ENCODE measurements around the gene MAPK8IP3.
"Not testable (repeated sequence)": the region's sequence is repeated elsewhere in the genome, so short reads cannot be mapped to it uniquely, and the experiment has no call there.

MAPK8IP3 gene

DNA sequence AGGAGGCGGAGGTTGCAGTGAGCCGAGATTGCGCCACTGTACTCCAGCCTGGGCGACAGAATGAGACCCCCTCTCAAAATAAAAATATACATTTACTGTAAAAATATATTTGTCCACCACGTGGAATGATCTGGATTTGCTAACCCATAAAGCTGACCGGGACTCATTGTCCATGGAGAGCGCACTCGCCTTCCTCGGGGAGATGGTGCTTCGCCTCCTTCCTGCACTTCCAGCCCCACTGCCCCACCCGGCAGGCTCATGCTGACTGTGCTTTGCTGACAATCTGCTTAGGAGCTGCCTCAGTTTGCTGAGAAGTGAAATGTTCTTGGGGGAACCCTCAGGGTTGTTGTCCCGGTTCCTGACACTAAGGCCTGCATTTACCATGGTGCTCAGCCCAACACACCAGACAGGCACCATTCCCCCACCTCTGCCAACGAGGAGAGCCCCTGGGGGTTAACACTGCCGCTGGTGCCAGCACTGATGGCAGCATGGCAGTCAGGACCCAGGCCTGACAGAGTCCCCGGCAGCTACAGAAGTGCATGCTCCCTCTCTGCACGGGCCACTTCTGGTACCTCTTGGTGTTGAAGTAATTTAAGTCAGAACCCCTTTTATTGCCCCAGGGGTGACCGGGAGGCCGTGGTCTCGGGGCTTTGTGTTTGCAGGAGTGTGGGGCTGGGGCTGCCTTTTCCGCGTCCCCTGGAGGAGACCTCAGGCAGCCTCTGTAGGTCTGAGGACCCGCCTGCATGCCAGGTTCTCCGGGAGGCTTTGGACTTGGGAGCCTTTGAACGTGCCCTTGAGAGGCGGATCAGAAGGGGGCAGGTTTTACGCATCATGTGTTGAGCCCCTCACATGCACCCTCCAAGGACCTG is 79.2 kb downstream of the MAPK8IP3 start:
- in situ Hi-C loops (cut with MboI; ENCODE audit: low sequenced_read_pairs) = no loop called here

DNA sequence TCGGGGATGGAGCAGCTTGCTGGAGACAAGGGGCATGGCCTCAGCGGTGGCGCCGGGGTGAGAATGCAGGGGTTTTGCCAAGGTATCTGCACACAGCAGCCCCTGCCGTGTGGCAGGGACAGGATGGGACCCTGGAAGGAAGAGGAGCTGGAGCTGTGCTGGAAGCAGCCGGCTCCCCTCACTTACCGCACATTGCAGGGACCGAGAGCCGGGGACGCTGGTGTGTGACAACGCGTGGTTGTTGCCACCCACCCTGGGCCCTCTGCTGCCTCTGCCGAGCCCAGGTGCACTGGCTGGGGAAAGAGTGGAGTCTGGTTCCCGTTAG is 79.8 kb downstream of the MAPK8IP3 start:
- in situ Hi-C loops (cut with MboI; ENCODE audit: low sequenced_read_pairs) = no loop called here

DNA sequence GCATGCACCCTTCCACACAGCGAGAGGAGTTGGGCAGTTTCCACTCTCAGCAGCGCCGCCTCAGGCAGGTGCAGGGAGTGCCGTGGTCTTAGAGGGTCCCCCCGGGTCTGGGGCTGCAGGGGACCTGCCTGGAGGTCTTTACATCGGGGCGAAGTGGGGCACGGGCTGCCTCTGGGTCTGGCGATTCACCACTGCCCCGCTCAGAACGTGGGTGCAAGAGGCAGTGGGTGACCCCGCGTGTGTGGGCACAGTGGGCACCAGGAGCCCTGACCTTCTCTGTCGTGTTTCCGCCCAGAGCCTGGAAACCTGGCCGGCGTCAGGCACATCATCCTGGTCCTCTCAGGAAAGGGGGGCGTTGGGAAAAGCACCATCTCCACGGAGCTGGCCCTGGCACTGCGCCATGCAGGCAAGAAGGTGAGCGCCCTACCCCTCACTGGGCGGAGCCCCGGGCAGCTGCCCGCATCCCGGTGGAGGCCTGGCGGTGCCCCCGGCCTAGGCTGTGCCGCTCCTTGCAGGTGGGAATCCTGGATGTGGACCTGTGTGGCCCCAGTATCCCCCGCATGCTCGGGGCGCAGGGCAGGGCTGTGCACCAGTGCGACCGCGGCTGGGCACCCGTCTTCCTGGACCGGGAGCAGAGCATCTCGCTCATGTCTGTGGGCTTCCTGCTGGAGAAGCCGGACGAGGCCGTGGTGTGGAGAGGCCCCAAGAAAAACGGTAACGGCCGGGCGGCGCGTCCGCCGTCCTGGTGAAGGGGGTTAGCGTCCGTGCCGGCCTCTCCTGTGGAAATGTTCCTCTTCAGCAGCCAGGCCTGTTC is 80.5 kb downstream of the MAPK8IP3 start:
- in situ Hi-C loops (cut with MboI; ENCODE audit: low sequenced_read_pairs) = no loop called here

DNA sequence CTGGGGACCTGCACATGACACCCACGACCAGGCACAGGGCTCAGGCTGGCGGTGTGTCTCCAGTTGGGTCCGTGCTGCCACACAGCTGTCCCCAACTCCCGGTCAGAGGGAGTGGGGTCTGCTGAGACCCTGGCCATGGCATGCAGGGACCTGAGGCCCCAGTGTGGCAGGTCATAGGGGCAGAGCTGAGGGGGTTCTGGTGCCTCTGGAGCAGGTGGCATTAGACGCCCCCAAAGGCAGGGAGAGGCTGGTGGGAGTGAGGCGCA is 81.0 kb downstream of the MAPK8IP3 start:
- in situ Hi-C loops (cut with MboI; ENCODE audit: low sequenced_read_pairs) = no loop called here

DNA sequence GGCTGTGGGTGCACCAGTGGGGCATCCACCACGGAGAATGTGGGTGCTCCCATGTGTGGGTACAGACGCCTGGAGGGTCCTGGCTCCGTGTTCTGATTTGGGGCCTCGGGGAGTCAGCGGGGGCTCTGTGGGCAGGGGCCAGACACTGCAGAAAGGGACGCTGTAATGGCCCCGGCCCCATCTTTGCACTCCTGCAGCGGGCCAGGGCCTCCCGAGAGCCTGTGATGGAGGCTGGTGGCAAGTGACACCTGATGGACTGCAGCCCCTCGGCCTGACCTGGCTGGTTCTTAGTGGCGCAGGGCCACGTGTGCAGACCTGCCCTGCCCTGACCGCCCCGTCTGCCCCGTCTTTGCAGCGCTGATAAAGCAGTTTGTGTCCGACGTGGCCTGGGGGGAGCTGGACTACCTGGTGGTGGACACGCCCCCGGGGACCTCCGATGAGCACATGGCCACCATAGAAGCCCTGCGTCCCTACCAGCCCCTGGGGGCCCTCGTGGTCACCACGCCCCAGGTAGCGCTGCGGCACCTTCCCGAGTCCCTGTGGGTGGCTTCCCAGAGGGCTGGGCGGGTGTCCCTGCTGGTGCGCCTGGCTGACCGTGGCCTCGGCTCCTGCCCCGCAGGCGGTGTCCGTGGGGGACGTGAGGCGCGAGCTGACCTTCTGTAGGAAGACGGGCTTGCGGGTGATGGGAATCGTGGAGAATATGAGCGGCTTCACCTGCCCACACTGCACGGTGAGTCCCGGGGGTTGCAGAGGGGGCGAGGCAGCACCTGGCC is 81.5 kb downstream of the MAPK8IP3 start:
- in situ Hi-C loops (cut with MboI; ENCODE audit: low sequenced_read_pairs) = no loop called here

DNA sequence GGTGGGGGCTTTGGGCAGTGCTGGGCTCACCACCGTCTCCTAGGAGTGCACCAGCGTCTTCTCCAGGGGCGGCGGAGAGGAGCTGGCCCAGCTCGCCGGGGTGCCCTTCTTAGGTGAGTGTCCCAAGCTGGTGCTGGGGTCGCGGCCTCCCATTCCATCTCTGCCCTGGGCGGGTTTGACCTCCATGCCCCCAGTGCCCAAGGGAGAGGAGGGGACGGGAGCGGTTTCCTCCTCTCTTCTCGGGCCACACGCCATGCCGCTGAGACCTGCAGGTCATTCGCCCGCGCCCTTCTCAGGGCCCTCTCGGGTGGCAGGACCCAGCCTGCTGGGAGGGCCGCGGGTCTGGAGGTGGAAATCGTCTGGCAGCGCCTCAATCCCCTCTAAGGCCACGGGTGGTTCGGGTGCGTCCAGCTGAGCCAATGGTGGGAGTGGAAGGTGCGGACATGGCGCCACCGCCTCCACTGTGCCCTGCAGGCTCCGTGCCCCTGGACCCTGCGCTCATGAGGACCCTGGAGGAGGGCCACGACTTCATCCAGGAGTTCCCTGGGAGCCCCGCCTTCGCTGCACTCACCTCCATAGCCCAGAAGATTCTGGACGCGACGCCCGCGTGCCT is 82.2 kb downstream of the MAPK8IP3 start:
- in situ Hi-C loops (cut with MboI; ENCODE audit: low sequenced_read_pairs) = no loop called here

DNA sequence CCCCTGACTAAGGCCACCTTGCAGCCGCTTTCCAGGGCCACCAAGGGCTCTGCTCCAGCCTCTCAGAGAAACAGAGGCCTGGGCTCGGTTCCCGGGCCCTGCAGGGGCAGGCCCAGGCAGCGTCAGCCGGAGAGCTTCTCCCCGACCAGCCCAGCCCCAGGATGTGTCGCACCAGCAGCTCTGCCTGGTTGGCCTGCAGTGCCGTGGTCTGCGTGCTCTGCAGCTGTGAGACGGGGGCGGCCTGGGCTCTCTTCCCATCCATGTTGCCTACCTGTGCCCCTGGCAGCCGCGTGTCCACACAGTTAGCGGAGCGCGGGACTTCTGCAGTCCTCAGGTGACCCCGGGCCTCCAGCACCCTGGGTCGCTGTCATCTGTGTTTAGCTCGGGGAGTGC is 82.7 kb downstream of the MAPK8IP3 start:
- in situ Hi-C loops (cut with MboI; ENCODE audit: low sequenced_read_pairs) = no loop called here

DNA sequence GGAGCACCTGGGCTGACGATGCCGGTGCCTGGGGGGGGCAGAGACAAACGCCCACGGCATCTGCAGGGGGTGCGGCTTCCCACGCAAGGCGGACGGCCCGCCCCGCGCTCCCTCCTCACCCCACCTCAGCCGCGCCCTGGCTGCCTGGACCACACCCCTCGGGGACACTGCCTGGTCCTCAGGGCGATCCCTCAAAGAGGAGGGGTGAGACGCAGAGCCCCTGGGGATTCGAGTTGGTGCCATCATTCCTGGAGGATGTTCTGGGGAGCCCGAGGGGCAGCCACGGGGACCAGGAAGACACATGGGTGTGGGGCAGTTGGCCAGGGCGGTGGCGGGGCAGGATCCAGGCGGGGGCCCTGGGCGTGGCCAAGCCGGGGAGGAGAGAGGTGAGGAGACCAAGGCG is 83.6 kb downstream of the MAPK8IP3 start:
- in situ Hi-C loops (cut with MboI; ENCODE audit: low sequenced_read_pairs) = no loop called here

- in situ Hi-C loops (cut with MboI; ENCODE audit: low sequenced_read_pairs) = no loop called here
Measured at GRCh38 chr16:1790261-1790610, 84.2 kb downstream of the MAPK8IP3 start.

- in situ Hi-C loops (cut with MboI; ENCODE audit: low sequenced_read_pairs) = no loop called here
Measured at GRCh38 chr16:1790611-1791255, 84.7 kb downstream of the MAPK8IP3 start.

DNA sequence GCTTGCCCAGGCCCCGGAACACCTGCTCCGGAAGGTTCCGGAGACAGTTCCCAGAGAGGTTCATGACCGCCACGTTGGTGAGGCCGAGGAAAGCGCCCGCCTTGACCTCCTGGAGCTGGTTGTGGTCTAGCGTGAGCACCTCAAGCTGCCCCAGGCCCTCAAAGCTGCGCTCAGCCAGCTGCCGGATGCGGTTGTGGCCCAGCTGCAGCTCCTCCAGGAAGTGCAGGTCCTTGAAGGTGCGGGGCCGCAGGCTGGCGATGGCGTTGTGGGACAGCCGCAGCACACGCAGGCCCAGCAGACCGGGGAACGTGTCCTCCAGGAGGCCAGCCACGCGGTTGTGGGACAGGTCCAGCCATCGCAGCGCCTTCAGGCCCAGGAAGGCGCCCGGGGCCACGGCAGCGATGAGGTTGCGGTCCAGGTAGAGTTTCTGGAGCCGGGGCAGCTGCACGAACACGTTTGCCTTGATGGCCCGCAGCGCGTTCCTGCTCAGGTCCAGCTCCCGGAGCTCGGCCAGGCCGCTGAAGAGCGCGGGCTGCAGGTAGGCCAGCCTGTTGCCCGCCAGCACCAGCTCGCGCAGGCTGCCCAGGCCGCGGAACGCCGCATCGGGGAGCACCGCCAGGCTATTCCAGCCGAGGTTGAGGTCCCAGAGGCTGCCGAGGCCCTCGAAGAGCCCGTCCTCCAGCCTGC is 85.4 kb downstream of the MAPK8IP3 start:
- in situ Hi-C loops (cut with MboI; ENCODE audit: low sequenced_read_pairs) = no loop called here

GRCh38 chr16:1791943-1792812 is 86.2 kb downstream of the MAPK8IP3 start:
- in situ Hi-C loops (cut with MboI; ENCODE audit: low sequenced_read_pairs) = no loop called here

GRCh38 chr16:1792836-1793577 is 87.0 kb downstream of the MAPK8IP3 start:
- in situ Hi-C loops (cut with MboI; ENCODE audit: low sequenced_read_pairs) = no loop called here

- in situ Hi-C loops (cut with MboI; ENCODE audit: low sequenced_read_pairs) = no loop called here
Measured at GRCh38 chr16:1793578-1794220, 87.7 kb downstream of the MAPK8IP3 start, which contains the start of gene IGFALS. IGFALS (minus strand) TSS chr16:1793705; CDS start chr16:1793652, 53 bp downstream.

DNA sequence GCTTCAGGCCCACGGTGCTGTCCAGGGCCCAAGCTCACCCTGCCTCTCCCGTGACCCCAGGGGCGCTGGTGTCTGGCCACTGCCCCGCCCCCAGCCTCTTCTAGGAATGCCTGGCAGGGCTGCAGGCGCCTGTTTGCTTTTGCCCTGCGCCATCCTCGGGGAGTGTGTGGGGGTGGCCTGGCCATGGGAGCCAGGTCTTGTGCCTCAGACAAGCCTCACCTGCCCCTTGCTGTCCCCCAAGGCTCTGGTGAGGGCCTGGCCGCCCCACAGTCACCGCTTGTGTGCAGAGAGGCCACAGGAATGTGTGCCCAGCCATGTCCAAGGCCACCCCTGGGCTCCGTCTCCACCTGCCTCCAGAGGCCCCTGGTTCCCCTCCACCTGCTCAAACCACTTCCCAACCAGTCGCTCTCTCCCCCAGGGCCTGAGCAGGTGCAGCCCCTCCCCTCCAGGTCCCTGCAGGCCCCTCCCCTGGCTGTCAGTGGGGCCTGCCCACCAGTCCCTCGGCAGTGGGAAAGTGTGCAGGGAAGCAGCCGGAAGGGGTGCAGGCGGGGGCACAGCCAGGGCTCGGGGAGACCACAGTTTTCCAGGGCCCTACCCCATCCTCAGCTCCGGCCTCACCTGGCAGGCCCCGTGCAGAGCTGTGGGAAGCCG is 88.4 kb downstream of the MAPK8IP3 start:
- in situ Hi-C loops (cut with MboI; ENCODE audit: low sequenced_read_pairs) = no loop called here

DNA sequence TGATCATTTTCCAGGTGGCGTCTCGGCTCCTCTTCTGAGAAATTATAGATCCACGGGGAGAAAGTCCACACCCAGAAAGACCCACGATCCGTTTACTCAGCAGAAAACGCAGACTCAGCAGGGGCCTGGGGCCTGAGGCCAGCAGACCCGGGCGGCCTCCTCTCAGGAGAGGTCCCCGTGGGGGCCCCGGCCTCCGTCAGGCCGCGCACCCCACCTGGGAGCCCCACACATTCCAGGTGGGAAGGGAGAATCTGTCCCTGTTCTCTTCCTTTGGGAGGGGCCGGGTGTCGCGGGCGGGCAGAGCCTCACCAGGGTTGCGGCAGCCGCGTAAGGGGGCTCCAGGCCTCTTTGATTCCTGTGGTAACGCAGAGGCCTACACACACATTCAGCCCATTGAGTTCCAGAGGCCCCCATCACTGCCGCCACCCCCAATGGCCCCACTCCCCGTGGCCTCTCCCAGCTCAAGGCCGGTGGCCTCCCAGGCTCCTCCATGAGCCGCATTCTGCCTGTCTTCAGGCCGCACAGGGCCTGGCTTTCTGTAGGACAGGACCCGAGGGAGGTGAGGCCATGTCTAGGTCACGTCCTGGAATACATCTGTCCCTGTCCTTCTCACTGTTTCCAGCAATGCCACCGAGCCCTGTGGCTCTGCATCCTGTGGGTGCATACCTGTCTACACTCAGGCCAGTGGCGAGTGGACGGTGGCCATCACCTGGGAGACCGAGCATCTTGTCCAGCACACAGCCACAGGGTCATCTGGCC is 89.1 kb downstream of the MAPK8IP3 start:
- in situ Hi-C loops (cut with MboI; ENCODE audit: low sequenced_read_pairs) = no loop called here

- in situ Hi-C loops (cut with MboI; ENCODE audit: low sequenced_read_pairs) = not testable (repeated sequence)
Measured at GRCh38 chr16:1799263-1799662, 93.3 kb downstream of the MAPK8IP3 start.

All from HL-60/S4 treated with retinoic acid at 250 ng/mL for 4 days and 3 days (cell line).